GM23338 (cell line): ENCODE results near the gene SERPINB13. TPM values are rescaled to one million over a fixed set of nuclear protein-coding genes. Genes with fewer than 3 reads are reported as not detected.

Experiments used
- ATAC-seq: fragments of 200-7000 bp; cut with Tn5 transposase; 3 replicates; pipeline ENCODE4 v1.9.1; 2020
- DNase-seq: peaks from one replicate; pipeline ENCODE4 v3.0.0-alpha.2; 2015; ENCODE audit warnings: low spot score
- H2AFZ ChIP-seq: fragments of 200-600 bp; sonication (generic); 2 replicates; pipeline ENCODE4 v1.8.0; 2016; ENCODE audit warnings: antibody characterized with exemption, mild to moderate bottlenecking, moderate library complexity
- H3F3A ChIP-seq: fragments of 200-600 bp; sonication (generic); replicated peaks from 2 replicates; pipeline ENCODE4 v1.8.0; 2017; ENCODE audit warnings: antibody characterized with exemption, mixed run types, low read depth
- H3K27ac ChIP-seq: fragments of 200-600 bp; sonication (generic); 2 replicates; pipeline ENCODE4 v1.6.1; 2016; ENCODE audit warnings: low read depth
- H3K27me3 ChIP-seq: fragments of 200-600 bp; sonication (generic); 2 replicates; pipeline ENCODE4 v1.8.0; 2016; ENCODE audit warnings: mild to moderate bottlenecking, mixed run types, moderate library complexity; ENCODE audit not compliant: insufficient read depth
- H3K36me3 ChIP-seq: fragments of 200-600 bp; sonication (generic); 2 replicates; pipeline ENCODE4 v1.8.0; 2016; ENCODE audit warnings: mild to moderate bottlenecking; ENCODE audit not compliant: insufficient read depth
- H3K4me1 ChIP-seq: fragments of 200-600 bp; sonication (generic); 2 replicates; pipeline ENCODE4 v1.8.0; 2016; ENCODE audit warnings: mild to moderate bottlenecking, moderate library complexity; ENCODE audit not compliant: insufficient read depth
- H3K4me2 ChIP-seq: fragments of 200-600 bp; sonication (generic); 2 replicates; pipeline ENCODE4 v1.7.1; 2017; ENCODE audit warnings: mixed run types
- H3K4me3 ChIP-seq: fragments of 200-600 bp; sonication (generic); 2 replicates; pipeline ENCODE4 v1.6.1; 2016; ENCODE audit warnings: mixed run types
- H3K79me2 ChIP-seq: fragments of 200-600 bp; sonication (generic); replicated peaks from 2 replicates; pipeline ENCODE4 v1.8.0; 2017; ENCODE audit warnings: mild to moderate bottlenecking; ENCODE audit not compliant: insufficient read depth
- H3K9me2 ChIP-seq: fragments of 200-600 bp; sonication (generic); 2 replicates; pipeline ENCODE4 v1.8.0; 2017; ENCODE audit not compliant: insufficient read depth
- H4K20me1 ChIP-seq: fragments of 200-600 bp; sonication (generic); replicated peaks from 2 replicates; pipeline ENCODE4 v1.8.0; 2017; ENCODE audit warnings: mild to moderate bottlenecking; ENCODE audit not compliant: insufficient read depth
- H3K27ac Mint-ChIP-seq: 2 replicates; pipeline ENCODE4 v1.8.0; 2020; ENCODE audit warnings: inconsistent platforms, mild to moderate bottlenecking, moderate library complexity, mixed read lengths
- H3K27me3 Mint-ChIP-seq: 3 replicates; pipeline ENCODE4 v1.8.0; 2022; ENCODE audit warnings: low read depth, mild to moderate bottlenecking, moderate library complexity, mixed read lengths, inconsistent platforms; ENCODE audit not compliant: insufficient read depth, poor library complexity
- H3K36me3 Mint-ChIP-seq: 3 replicates; pipeline ENCODE4 v1.8.0; 2021; ENCODE audit warnings: low read depth, mild to moderate bottlenecking, inconsistent platforms, moderate library complexity, mixed read lengths
- H3K4me1 Mint-ChIP-seq: 3 replicates; pipeline ENCODE4 v1.8.0; 2020; ENCODE audit warnings: mild to moderate bottlenecking, inconsistent platforms, mixed read lengths
- H3K4me3 Mint-ChIP-seq: 3 replicates; pipeline ENCODE4 v1.8.0; 2021; ENCODE audit warnings: moderate library complexity, mild to moderate bottlenecking, inconsistent platforms, mixed read lengths
- H3K9me3 Mint-ChIP-seq: 3 replicates; pipeline ENCODE4 v1.8.0; 2020; ENCODE audit warnings: moderate library complexity, mild to moderate bottlenecking, inconsistent platforms, mixed read lengths
- EZH2phosphoT487 ChIP-seq: fragments of 200-600 bp; sonication (generic); IDR thresholded peaks from one replicate; pipeline ENCODE4 v1.8.1; 2018; ENCODE audit warnings: antibody characterized with exemption; ENCODE audit not compliant: unreplicated experiment
- POLR2AphosphoS5 ChIP-seq: IDR thresholded peaks from 2 replicates; pipeline ENCODE4 v1.6.1; 2016; ENCODE audit warnings: antibody characterized with exemption, low read depth
- REST ChIP-seq: IDR thresholded peaks from one replicate; pipeline ENCODE4 v1.6.1; 2018; ENCODE audit warnings: antibody characterized with exemption; ENCODE audit not compliant: unreplicated experiment
- ZNF462 ChIP-seq: fragments of 250-450 bp; sonication (Bioruptor Pico); IDR thresholded peaks from 2 replicates; pipeline ENCODE4 v1.5.0; 2020; ENCODE audit warnings: mild to moderate bottlenecking, moderate library complexity
- polyA plus RNA-seq: library from polyadenylated mRNA; unstranded; fragments of >200 nt; fragmentation: Nextera tagmentation; extraction: Ambion mirVana; gene quantifications from 2 replicates; pipeline ENCODE4 v1.2.1, GENCODE V29; 2016
- total RNA-seq: library from RNA; depleted of rRNA; stranded (reverse); fragments of >200 nt; shearing (Covaris generic); gene quantifications from 2 replicates; pipeline ENCODE4 v1.2.3, GENCODE V29; 2014

SERPINB13 gene
- total and polyA plus RNA-seq, 2 experiments from 2014 or later: not detected

GRCh38 chr18:63624863-63625262 lies 37.7 kb downstream of the SERPINB13 start:
- no peak overlapping the region for H3K27ac Mint-ChIP-seq
- Histone ChIP-seq H3K4me3 (no peak overlapping the region), H4K20me1 (no peaks in the 10 kb centered on the region), H3K27me3 (no peaks in the 10 kb centered on the region), H3K27ac (no peak overlapping the region), H3K4me1 (no peaks in the 10 kb centered on the region), H3F3A (no peaks in the 10 kb centered on the region), H3K36me3 (no peaks in the 10 kb centered on the region; the same call in 1 of the 2 replicates), H3K9me2 (peaks cover 13% of the 10 kb centered on the region; the same call in 1 of the 2 replicates), H3K4me2 (no peak overlapping the region), H2AFZ (no peak overlapping the region), H3K79me2 (no peaks in the 10 kb centered on the region)
- no peaks in the 10 kb centered on the region for H3K4me1 Mint-ChIP-seq
- DNase-seq (no peak), ATAC-seq (no peak)
- peaks cover 35% of the 10 kb centered on the region for H3K36me3 Mint-ChIP-seq
- H3K9me3 Mint-ChIP-seq: peaks cover 64% of the 10 kb centered on the region
- peaks cover 2% of the 10 kb centered on the region for H3K27me3 Mint-ChIP-seq
- no peak overlapping the region for H3K4me3 Mint-ChIP-seq
- TF ChIP-seq EZH2phosphoT487: no peak
- TF ChIP-seq REST: no peak
- no peak for TF ChIP-seq ZNF462 (CRISPR knock-in tag)
- no peak for TF ChIP-seq POLR2AphosphoS5
